Neural cell (in vitro differentiated cells): ENCODE measurements around the gene PPP1R3G. TPM values are rescaled to one million over a fixed set of nuclear protein-coding genes. Genes with fewer than 3 reads are reported as not detected.

Source experiments
- H2AFZ ChIP-seq: fragments of 200-600, 300-800 bp; sonication (generic), shearing (Covaris generic); 2 replicates; pipeline ENCODE4 v1.6.0; 2014; ENCODE audit warnings: low read depth, mild to moderate bottlenecking, antibody characterized with exemption, low read length, moderate library complexity
- H3F3A ChIP-seq: fragments of 200-600 bp; shearing (Covaris generic); 2 replicates; pipeline ENCODE4 v1.6.1; 2016; ENCODE audit warnings: mild to moderate bottlenecking, moderate library complexity, mixed read lengths, antibody characterized with exemption, low read length; ENCODE audit not compliant: insufficient read depth, poor library complexity, severe bottlenecking
- H3K27ac ChIP-seq: fragments of 200-600, 300-800 bp; sonication (generic), shearing (Covaris generic); 2 replicates; pipeline ENCODE4 v1.5.1; 2014; ENCODE audit warnings: mild to moderate bottlenecking, low read length, moderate library complexity
- H3K27me3 ChIP-seq: fragments of 300-800, 200-600 bp; sonication (generic), shearing (Covaris generic); 2 replicates; pipeline ENCODE4 v1.6.0; 2014; ENCODE audit warnings: mild to moderate bottlenecking, low read depth, low read length, moderate library complexity; ENCODE audit not compliant: insufficient read depth
- H3K36me3 ChIP-seq: fragments of 300-800, 200-600 bp; sonication (generic), shearing (Covaris generic); 2 replicates; pipeline ENCODE4 v1.5.1; 2014; ENCODE audit warnings: mild to moderate bottlenecking, antibody characterized with exemption, low read length, moderate library complexity; ENCODE audit not compliant: insufficient read depth
- H3K4me2 ChIP-seq: fragments of 300-800, 200-600 bp; sonication (generic), shearing (Covaris generic); 2 replicates; pipeline ENCODE4 v1.6.0; 2014; ENCODE audit warnings: mild to moderate bottlenecking, low read length
- H3K4me3 ChIP-seq: fragments of 300-800, 200-600 bp; sonication (generic), shearing (Covaris generic); 2 replicates; pipeline ENCODE4 v1.5.1; 2014; ENCODE audit warnings: mild to moderate bottlenecking, low read length, moderate library complexity
- H3K79me2 ChIP-seq: fragments of 200-600 bp; shearing (Covaris generic); replicated peaks from 2 replicates; pipeline ENCODE4 v1.6.0; 2014; ENCODE audit warnings: mild to moderate bottlenecking, low read length, moderate library complexity; ENCODE audit not compliant: insufficient read depth
- H3K9ac ChIP-seq: fragments of 300-800, 200-600 bp; sonication (generic), shearing (Covaris generic); 2 replicates; pipeline ENCODE4 v1.6.1; 2016; ENCODE audit warnings: mild to moderate bottlenecking, low read length, mixed read lengths
- H3K9me2 ChIP-seq: fragments of 200-600 bp; shearing (Covaris generic); 2 replicates; pipeline ENCODE4 v1.6.1; 2016; ENCODE audit warnings: mild to moderate bottlenecking, low read length, mixed read lengths; ENCODE audit not compliant: insufficient read depth
- H3K9me3 ChIP-seq: fragments of 200-600, 300-800 bp; sonication (generic), shearing (Covaris generic); 2 replicates; pipeline ENCODE4 v1.6.1; 2016; ENCODE audit warnings: mild to moderate bottlenecking, mixed run types, low read length, moderate library complexity, mixed read lengths
- H4K20me1 ChIP-seq: fragments of 200-600 bp; shearing (Covaris generic); 2 replicates; pipeline ENCODE4 v1.6.1; 2016; ENCODE audit warnings: mild to moderate bottlenecking, mixed run types; ENCODE audit not compliant: insufficient read depth
- EP300 ChIP-seq: fragments of 450-650 bp; conservative IDR thresholded peaks from 2 replicates; pipeline ENCODE4 v1.6.1; 2014; ENCODE audit warnings: antibody characterized with exemption, mild to moderate bottlenecking, moderate library complexity; ENCODE audit not compliant: poor library complexity, severe bottlenecking
- EZH2 ChIP-seq: fragments of 200-600, 300-800 bp; shearing (Covaris generic), sonication (generic); IDR thresholded peaks from 2 replicates; pipeline ENCODE4 v1.6.1; 2014; ENCODE audit warnings: antibody characterized with exemption, low read length, borderline replicate concordance, mild to moderate bottlenecking; ENCODE audit not compliant: insufficient read depth, poor library complexity, severe bottlenecking
- MXI1 ChIP-seq: fragments of 450-650 bp; conservative IDR thresholded peaks from 2 replicates; pipeline ENCODE4 v1.6.1; 2014; ENCODE audit warnings: antibody characterized with exemption, mild to moderate bottlenecking; ENCODE audit not compliant: poor library complexity, severe bottlenecking
- POLR2AphosphoS5 ChIP-seq: IDR thresholded peaks from 2 replicates; pipeline ENCODE4 v1.6.1; 2012
- RAD21 ChIP-seq: fragments of 450-650 bp; conservative IDR thresholded peaks from 2 replicates; pipeline ENCODE4 v1.6.1; 2014; ENCODE audit warnings: antibody characterized with exemption, mild to moderate bottlenecking, moderate library complexity
- REST ChIP-seq: IDR thresholded peaks from 2 replicates; pipeline ENCODE4 v1.6.1; 2012; ENCODE audit warnings: borderline replicate concordance
- SMC3 ChIP-seq: fragments of 450-650 bp; conservative IDR thresholded peaks from 2 replicates; pipeline ENCODE4 v1.6.1; 2014; ENCODE audit warnings: antibody characterized with exemption, mild to moderate bottlenecking, moderate library complexity; ENCODE audit not compliant: poor library complexity
- TAF1 ChIP-seq: IDR thresholded peaks from 2 replicates; pipeline ENCODE4 v1.6.1; 2012; ENCODE audit warnings: low read depth
- polyA plus RNA-seq: library from polyadenylated mRNA; depleted of rRNA; stranded (reverse); fragments of >200 nt; gene quantifications from 2 replicates; pipeline ENCODE4 v1.2.3, GENCODE V29; 2014
- TF ChIP-seq, protein P1 (sequence below): fragments of 450-650 bp; IDR thresholded peaks from 2 replicates; pipeline ENCODE4 v1.5.1; 2014; ENCODE audit warnings: antibody characterized with exemption, mild to moderate bottlenecking, moderate library complexity; ENCODE audit not compliant: poor library complexity, severe bottlenecking

PPP1R3G gene
- polyA plus RNA-seq, 1 donor from 2014 or later: not detected

DNA sequence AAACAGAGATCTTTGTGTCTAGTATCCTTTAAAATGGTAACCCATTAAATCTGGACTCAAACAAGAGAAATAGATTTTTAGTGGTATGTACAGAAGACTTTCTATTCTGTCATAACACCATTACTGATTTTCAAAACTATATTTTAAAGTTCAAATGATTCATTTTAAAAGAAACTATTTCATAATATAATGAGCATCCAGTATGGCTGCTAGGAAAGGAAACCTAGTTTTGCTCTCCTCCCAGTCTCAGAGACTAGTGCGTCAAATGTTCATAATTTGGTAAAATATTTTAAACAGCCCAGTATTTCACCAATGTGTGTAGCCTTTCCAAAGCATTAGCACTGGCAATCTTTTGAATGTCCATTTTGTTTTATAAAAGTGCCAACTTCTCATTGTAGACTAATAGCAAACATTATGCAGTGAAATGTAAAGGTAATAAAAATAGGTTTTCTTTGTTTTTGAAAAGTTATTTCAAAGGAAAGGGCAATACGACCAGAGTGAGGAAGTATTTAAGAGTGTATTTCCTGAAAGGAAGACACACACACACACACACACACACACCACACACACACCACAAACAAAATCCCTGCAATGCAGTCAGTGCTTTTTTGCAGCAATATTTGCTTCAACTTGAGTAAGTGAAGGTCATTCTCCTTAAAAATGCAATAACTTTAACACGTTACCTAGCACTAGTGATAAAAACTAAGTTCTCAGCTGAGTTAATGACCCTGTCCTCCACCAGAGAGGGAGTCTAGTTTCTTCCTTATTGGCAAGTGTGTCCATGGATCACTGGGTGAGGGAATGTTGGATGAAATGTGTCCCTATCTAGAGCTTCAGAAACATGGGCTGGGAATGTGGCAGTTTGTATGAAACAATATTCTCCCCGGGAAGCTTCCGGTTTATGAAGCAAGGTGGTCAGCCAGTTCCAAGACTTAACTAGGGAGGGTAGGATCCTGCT lies 4.6 kb downstream of the PPP1R3G start:
- no peak for TF ChIP-seq MXI1
- Histone ChIP-seq H4K20me1 (no peaks in the 10 kb centered on the region), H3K27me3 (peaks cover 30% of the 10 kb centered on the region), H3K4me2 (no peak overlapping the region), H3K27ac (no peak overlapping the region), H3K9me2 (no peaks in the 10 kb centered on the region), H3K79me2 (no peaks in the 10 kb centered on the region), H3K36me3 (no peaks in the 10 kb centered on the region), H3F3A (no peaks in the 10 kb centered on the region), H3K4me3 (no peak overlapping the region), H3K9me3 (no peaks in the 10 kb centered on the region), H2AFZ (no peak overlapping the region), H3K9ac (no peak overlapping the region)

GRCh38 chr6:5090603-5091002 lies 5.5 kb downstream of the PPP1R3G start:
- Histone ChIP-seq H3K27me3 (peaks cover 22% of the 10 kb centered on the region), H3K4me3 (no peak overlapping the region), H2AFZ (no peak overlapping the region), H3K79me2 (no peaks in the 10 kb centered on the region), H3K36me3 (no peaks in the 10 kb centered on the region), H3K9me2 (no peaks in the 10 kb centered on the region), H4K20me1 (no peaks in the 10 kb centered on the region), H3F3A (no peaks in the 10 kb centered on the region), H3K4me2 (no peak overlapping the region), H3K9me3 (no peaks in the 10 kb centered on the region), H3K9ac (no peak overlapping the region), H3K27ac (no peak overlapping the region)
- TF ChIP-seq RAD21 (no peak), MXI1 (no peak), TAF1 (no peak), POLR2AphosphoS5 (no peak), EZH2 (no peak), REST (no peak), SMC3 (no peak), EP300 (no peak)
- TF ChIP-seq, protein P1, sequence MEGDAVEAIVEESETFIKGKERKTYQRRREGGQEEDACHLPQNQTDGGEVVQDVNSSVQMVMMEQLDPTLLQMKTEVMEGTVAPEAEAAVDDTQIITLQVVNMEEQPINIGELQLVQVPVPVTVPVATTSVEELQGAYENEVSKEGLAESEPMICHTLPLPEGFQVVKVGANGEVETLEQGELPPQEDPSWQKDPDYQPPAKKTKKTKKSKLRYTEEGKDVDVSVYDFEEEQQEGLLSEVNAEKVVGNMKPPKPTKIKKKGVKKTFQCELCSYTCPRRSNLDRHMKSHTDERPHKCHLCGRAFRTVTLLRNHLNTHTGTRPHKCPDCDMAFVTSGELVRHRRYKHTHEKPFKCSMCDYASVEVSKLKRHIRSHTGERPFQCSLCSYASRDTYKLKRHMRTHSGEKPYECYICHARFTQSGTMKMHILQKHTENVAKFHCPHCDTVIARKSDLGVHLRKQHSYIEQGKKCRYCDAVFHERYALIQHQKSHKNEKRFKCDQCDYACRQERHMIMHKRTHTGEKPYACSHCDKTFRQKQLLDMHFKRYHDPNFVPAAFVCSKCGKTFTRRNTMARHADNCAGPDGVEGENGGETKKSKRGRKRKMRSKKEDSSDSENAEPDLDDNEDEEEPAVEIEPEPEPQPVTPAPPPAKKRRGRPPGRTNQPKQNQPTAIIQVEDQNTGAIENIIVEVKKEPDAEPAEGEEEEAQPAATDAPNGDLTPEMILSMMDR: no peak
